ENCODE results near the gene ZNF414.

DNA sequence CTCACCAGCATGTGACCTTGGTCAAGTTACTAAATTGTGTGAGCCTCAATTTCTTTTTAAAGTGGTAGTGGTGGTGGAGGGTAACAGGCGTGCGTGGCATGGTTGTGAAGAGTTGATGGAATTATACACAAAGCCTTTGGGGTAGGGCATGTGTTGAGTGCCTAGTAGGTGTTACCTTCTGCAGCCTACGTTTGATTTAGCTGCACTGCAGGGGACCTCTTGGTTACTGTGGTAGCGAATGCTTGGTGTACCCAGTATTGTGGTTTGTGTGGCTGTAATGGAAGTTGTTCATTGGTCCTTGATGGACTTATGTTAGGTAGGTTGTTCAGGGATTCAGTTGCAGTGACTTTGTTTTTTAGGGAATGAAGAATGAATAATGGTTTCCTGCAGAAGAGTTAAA lies 36.1 kb downstream of the ZNF414 start:
- TF ChIP-seq JUN (IDR thresholded peaks at IDR 0.05) (no peak), CBX2 (IDR thresholded peaks at IDR 0.05; ENCODE audit: borderline replicate concordance, low read depth) (no peak), CTCF (IDR thresholded peaks at IDR 0.05) (no peak), EHMT2 (IDR thresholded peaks at IDR 0.05; ENCODE audit: low read depth) (no peak), POLR2A (IDR thresholded peaks at IDR 0.05; ENCODE audit: low read length) (no peak), ZFP36 (IDR thresholded peaks at IDR 0.05; ENCODE audit: borderline replicate concordance, partially characterized antibody) (no peak), BHLHE40 (IDR thresholded peaks at IDR 0.05; ENCODE audit: low read depth, low read length) (no peak), RFX5 (IDR thresholded peaks at IDR 0.05) (no peak), RAD21 (conservative IDR thresholded peaks at IDR 0.05 in 1 of 2, IDR thresholded peaks at IDR 0.05 in 1 of 2) (no peak), EP300 (IDR thresholded peaks at IDR 0.05) (no peak)
- TF ChIP-seq, protein P1, sequence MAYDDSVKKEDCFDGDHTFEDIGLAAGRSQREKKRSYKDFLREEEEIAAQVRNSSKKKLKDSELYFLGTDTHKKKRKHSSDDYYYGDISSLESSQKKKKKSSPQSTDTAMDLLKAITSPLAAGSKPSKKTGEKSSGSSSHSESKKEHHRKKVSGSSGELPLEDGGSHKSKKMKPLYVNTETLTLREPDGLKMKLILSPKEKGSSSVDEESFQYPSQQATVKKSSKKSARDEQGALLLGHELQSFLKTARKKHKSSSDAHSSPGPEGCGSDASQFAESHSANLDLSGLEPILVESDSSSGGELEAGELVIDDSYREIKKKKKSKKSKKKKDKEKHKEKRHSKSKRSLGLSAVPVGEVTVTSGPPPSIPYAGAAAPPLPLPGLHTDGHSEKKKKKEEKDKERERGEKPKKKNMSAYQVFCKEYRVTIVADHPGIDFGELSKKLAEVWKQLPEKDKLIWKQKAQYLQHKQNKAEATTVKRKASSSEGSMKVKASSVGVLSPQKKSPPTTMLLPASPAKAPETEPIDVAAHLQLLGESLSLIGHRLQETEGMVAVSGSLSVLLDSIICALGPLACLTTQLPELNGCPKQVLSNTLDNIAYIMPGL (CRISPR knock-in tag; IDR thresholded peaks at IDR 0.05; ENCODE audit: borderline replicate concordance): no peak

Measured in A549 (cell line).